DND-41 (cell line): ENCODE data around the gene OR5AS1.
"Not testable (repeated sequence)": the region's sequence is repeated elsewhere in the genome, so short reads cannot be mapped to it uniquely, and the experiment has no call there.

Experiments
- ATAC-seq: fragments of 200-7000 bp; cut with Tn5 transposase; 3 replicates; pipeline ENCODE4 v1.9.1; 2021; ENCODE audit warnings: low read depth; ENCODE audit not compliant: insufficient read depth
- DNase-seq: peaks from one replicate; pipeline ENCODE4 v3.0.0-alpha.2; 2020
- H2AFZ ChIP-seq: 2 replicates; pipeline ENCODE4 v1.6.0; 2012; ENCODE audit warnings: low read depth, low read length
- H3K27ac ChIP-seq: 2 replicates; pipeline ENCODE4 v1.5.1; 2012; ENCODE audit warnings: low read length, inconsistent platforms
- H3K27me3 ChIP-seq: fragments of 200-600 bp; sonication (generic); 2 replicates; pipeline ENCODE4 v1.6.0; 2012; ENCODE audit warnings: low read length, mild to moderate bottlenecking, inconsistent platforms; ENCODE audit not compliant: insufficient read depth, poor library complexity
- H3K36me3 ChIP-seq: 2 replicates; pipeline ENCODE4 v1.5.1; 2012; ENCODE audit warnings: low read length, inconsistent platforms; ENCODE audit not compliant: insufficient read depth
- H3K4me1 ChIP-seq: 2 replicates; pipeline ENCODE4 v1.5.1; 2012; ENCODE audit warnings: mild to moderate bottlenecking, low read length; ENCODE audit not compliant: insufficient read depth
- H3K4me2 ChIP-seq: 2 replicates; pipeline ENCODE4 v1.6.0; 2012; ENCODE audit warnings: mild to moderate bottlenecking, moderate library complexity, low read length, inconsistent platforms; ENCODE audit not compliant: insufficient read depth
- H3K4me3 ChIP-seq, 2 experiments: fragments of 200-600 bp in 1 of 2; shearing (Covaris generic) in 1 of 2; 2 replicates each; pipeline ENCODE4 v1.5.1; 2012 to 2016; ENCODE audit warnings: inconsistent platforms in 2 of 2, low read length in 2 of 2, mild to moderate bottlenecking in 2 of 2, low read depth in 1 of 2, moderate library complexity in 1 of 2
- H3K79me2 ChIP-seq: 2 replicates; pipeline ENCODE4 v1.6.0; 2012; ENCODE audit warnings: low read length, inconsistent platforms; ENCODE audit not compliant: insufficient read depth
- H3K9ac ChIP-seq: 2 replicates; pipeline ENCODE4 v1.6.0; 2012; ENCODE audit warnings: low read depth, mild to moderate bottlenecking, inconsistent platforms, low read length, moderate library complexity
- H3K9me3 ChIP-seq: 2 replicates; pipeline ENCODE4 v1.5.1; 2012; ENCODE audit warnings: low read length, moderate library complexity, mild to moderate bottlenecking, inconsistent platforms; ENCODE audit not compliant: insufficient read depth, severe bottlenecking
- H4K20me1 ChIP-seq: 2 replicates; pipeline ENCODE4 v1.6.0; 2012; ENCODE audit warnings: low read length; ENCODE audit not compliant: insufficient read depth
- CTCF ChIP-seq: IDR thresholded peaks from 2 replicates; pipeline ENCODE4 v1.5.1; 2012; ENCODE audit warnings: borderline replicate concordance, low read length, moderate library complexity, mild to moderate bottlenecking; ENCODE audit not compliant: poor library complexity, severe bottlenecking; ENCODE audit errors: extremely low read depth
- EZH2 ChIP-seq: IDR thresholded peaks from 3 replicates; pipeline ENCODE4 v1.6.1; 2012; ENCODE audit warnings: borderline replicate concordance, low read depth, mild to moderate bottlenecking, moderate library complexity, low read length, inconsistent platforms; ENCODE audit not compliant: severe bottlenecking

OR5AS1 gene

GRCh38 chr11:56057661-56058237 is 30.3 kb downstream of the OR5AS1 start:
- H3K27me3 ChIP-seq, H3K4me2 ChIP-seq, H3K79me2 ChIP-seq, H2AFZ ChIP-seq, H3K4me3 ChIP-seq, H3K9ac ChIP-seq, H4K20me1 ChIP-seq, DNase-seq, H3K9me3 ChIP-seq, H3K4me1 ChIP-seq, ATAC-seq, H3K36me3 ChIP-seq, H3K27ac ChIP-seq: not testable (repeated sequence)

GRCh38 chr11:56058260-56058780 is 30.9 kb downstream of the OR5AS1 start:
- not testable (repeated sequence) for H3K36me3 ChIP-seq, H3K9me3 ChIP-seq, H3K4me1 ChIP-seq, H3K27ac ChIP-seq, DNase-seq, ATAC-seq, H3K9ac ChIP-seq, H3K4me3 ChIP-seq, H2AFZ ChIP-seq, H4K20me1 ChIP-seq, H3K79me2 ChIP-seq, H3K4me2 ChIP-seq, H3K27me3 ChIP-seq

GRCh38 chr11:56066980-56067379 is 39.5 kb downstream of the OR5AS1 start:
- no peak overlapping the region for H2AFZ ChIP-seq
- ATAC-seq (no peak), DNase-seq (no peak)
- no peak overlapping the region for H3K4me3 ChIP-seq
- H3K79me2 ChIP-seq = no peaks in the 10 kb centered on the region
- H3K36me3 ChIP-seq = no peaks in the 10 kb centered on the region
- H4K20me1 ChIP-seq = no peaks in the 10 kb centered on the region
- H3K9me3 ChIP-seq = no peaks in the 10 kb centered on the region
- no peak overlapping the region for H3K4me2 ChIP-seq
- TF ChIP-seq EZH2 = no peak
- no peak for TF ChIP-seq CTCF
- no peak overlapping the region for H3K27ac ChIP-seq
- no peaks in the 10 kb centered on the region for H3K4me1 ChIP-seq
- no peak overlapping the region for H3K9ac ChIP-seq
- no peaks in the 10 kb centered on the region for H3K27me3 ChIP-seq
